Activated T-cell treated with anti-CD3 and anti-CD28 coated beads, Interleukin-2, amount 50 U/mL, for 4 hours (primary cell): Measurements from ENCODE around the gene SREBF1. TPM values are rescaled to one million over a fixed set of nuclear protein-coding genes. Genes with fewer than 3 reads are reported as not detected.

Experiments used
- ATAC-seq, 2 donors: fragments of 200-7000 bp; cut with Tn5 transposase; one replicate each; pipeline ENCODE4 v1.10.0; 2021
- DNase-seq: peaks from one replicate; pipeline ENCODE4 v3.0.0-alpha.2; 2020
- H3K27me3 Mint-ChIP-seq: one replicate; pipeline ENCODE4 v1.8.0; 2021; ENCODE audit warnings: low read depth, mixed read lengths
- H3K36me3 Mint-ChIP-seq: one replicate; pipeline ENCODE4 v1.8.0; 2022; ENCODE audit warnings: mixed read lengths; ENCODE audit not compliant: insufficient read depth
- H3K4me1 Mint-ChIP-seq: one replicate; pipeline ENCODE4 v1.8.0; 2021; ENCODE audit warnings: low read depth, mixed read lengths
- H3K4me3 Mint-ChIP-seq: one replicate; pipeline ENCODE4 v1.8.0; 2021; ENCODE audit warnings: mild to moderate bottlenecking, moderate library complexity, mixed read lengths
- H3K9me3 Mint-ChIP-seq: one replicate; pipeline ENCODE4 v1.8.0; 2021; ENCODE audit warnings: mixed read lengths
- total RNA-seq, 3 donors: library from RNA; stranded (reverse); gene quantifications; one replicate each; pipeline ENCODE4 v1.2.1, GENCODE V29; 2021

Gene SREBF1
- total RNA-seq, 3 donors from 2014 or later, result 34.3 to 44.0 (median 34.6) TPM

DNA sequence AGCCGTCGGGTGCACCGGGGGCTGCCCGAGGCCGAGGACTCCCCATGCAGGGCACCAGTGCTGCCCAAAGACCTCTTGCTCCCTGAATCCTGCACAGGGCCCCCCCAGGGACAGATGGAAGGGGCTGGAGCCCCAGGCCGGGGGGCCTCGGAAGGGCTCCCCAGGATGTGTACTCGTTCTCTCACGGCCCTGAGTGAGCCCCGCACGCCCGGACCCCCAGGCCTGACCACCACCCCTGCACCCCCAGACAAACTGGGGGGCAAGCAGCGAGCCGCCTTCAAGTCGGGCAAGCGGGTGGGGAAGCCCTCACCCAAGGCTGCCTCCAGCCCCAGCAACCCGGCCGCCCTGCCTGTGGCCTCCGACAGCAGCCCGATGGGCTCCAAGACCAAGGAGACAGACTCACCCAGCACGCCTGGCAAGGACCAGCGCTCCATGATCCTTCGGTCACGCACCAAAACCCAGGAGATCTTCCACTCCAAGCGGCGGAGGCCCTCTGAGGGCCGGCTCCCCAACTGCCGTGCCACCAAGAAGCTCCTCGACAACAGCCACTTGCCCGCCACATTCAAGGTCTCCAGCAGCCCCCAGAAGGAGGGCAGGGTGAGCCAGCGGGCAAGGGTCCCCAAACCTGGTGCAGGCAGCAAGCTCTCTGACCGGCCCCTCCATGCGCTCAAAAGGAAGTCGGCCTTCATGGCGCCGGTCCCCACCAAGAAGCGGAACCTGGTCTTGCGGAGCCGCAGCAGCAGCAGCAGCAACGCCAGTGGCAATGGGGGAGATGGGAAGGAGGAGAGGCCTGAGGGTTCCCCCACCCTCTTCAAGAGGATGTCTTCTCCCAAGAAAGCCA lies 40.6 kb downstream of the SREBF1 start:
- no peak for DNase-seq
- Mint-ChIP-seq H3K4me1 (peaks cover 21% of the 10 kb centered on the region), H3K36me3 (no peaks in the 10 kb centered on the region), H3K27me3 (no peaks in the 10 kb centered on the region), H3K9me3 (no peaks in the 10 kb centered on the region), H3K4me3 (no peak overlapping the region)
- no peak for ATAC-seq

DNA sequence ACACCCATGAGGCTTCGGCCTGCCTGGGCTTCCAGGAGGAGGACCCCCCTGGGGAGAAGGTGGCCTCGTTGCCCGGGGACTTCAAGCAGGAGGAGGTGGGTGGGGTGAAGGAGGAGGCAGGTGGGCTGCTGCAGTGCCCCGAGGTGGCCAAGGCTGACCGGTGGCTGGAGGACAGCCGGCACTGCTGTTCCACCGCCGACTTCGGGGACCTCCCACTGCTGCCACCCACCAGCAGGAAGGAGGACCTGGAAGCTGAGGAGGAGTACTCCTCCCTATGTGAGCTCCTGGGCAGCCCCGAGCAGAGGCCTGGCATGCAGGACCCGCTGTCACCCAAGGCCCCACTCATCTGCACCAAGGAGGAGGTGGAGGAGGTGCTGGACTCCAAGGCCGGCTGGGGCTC lies 41.5 kb downstream of the SREBF1 start:
- Mint-ChIP-seq H3K27me3 (no peaks in the 10 kb centered on the region), H3K36me3 (no peaks in the 10 kb centered on the region), H3K9me3 (no peaks in the 10 kb centered on the region), H3K4me1 (peaks cover 21% of the 10 kb centered on the region), H3K4me3 (no peak overlapping the region)
- no peak for DNase-seq
- no peak for ATAC-seq

DNA sequence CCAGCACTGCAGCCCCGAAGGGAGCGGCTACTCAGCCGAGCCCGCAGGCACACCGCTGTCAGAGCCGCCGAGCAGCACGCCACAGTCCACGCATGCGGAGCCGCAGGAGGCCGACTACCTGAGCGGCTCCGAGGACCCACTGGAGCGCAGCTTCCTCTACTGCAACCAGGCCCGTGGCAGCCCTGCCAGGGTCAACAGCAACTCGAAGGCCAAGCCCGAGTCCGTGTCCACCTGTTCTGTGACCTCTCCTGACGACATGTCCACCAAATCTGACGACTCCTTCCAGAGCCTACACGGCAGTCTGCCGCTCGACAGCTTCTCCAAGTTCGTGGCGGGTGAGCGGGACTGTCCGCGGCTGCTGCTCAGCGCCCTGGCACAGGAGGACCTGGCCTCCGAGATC lies 42.4 kb downstream of the SREBF1 start:
- ATAC-seq (no peak), DNase-seq (no peak)
- peaks cover 21% of the 10 kb centered on the region for H3K4me1 Mint-ChIP-seq
- H3K4me3 Mint-ChIP-seq, result no peak overlapping the region
- H3K9me3 Mint-ChIP-seq, result no peaks in the 10 kb centered on the region
- no peaks in the 10 kb centered on the region for H3K36me3 Mint-ChIP-seq
- no peaks in the 10 kb centered on the region for H3K27me3 Mint-ChIP-seq

DNA sequence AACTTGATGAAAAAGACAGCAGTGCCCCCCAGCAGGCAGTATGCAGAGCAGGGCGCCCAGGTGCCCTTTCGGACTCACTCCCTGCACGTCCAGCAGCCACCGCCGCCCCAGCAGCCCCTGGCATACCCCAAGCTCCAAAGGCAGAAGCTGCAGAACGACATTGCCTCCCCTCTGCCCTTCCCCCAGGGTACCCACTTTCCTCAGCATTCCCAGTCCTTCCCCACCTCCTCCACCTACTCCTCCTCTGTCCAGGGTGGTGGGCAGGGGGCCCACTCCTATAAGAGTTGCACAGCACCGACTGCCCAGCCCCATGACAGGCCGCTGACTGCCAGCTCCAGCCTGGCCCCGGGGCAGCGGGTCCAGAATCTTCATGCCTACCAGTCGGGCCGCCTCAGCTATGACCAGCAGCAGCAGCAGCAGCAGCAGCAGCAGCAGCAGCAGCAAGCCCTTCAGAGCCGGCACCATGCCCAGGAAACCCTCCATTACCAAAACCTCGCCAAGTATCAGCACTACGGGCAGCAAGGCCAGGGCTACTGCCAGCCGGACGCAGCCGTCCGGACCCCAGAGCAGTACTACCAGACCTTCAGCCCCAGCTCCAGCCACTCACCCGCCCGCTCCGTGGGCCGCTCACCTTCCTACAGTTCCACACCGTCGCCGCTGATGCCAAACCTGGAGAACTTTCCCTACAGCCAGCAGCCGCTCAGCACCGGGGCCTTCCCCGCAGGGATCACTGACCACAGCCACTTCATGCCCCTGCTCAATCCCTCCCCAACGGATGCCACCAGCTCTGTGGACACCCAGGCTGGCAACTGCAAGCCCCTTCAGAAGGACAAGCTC lies 43.2 kb downstream of the SREBF1 start:
- peaks cover 21% of the 10 kb centered on the region for H3K4me1 Mint-ChIP-seq
- H3K4me3 Mint-ChIP-seq, result peak overlapping the region; percentile 57
- DNase-seq (no peak), ATAC-seq (no peak)
- no peaks in the 10 kb centered on the region for H3K36me3 Mint-ChIP-seq
- no peaks in the 10 kb centered on the region for H3K9me3 Mint-ChIP-seq
- H3K27me3 Mint-ChIP-seq, result no peaks in the 10 kb centered on the region

DNA sequence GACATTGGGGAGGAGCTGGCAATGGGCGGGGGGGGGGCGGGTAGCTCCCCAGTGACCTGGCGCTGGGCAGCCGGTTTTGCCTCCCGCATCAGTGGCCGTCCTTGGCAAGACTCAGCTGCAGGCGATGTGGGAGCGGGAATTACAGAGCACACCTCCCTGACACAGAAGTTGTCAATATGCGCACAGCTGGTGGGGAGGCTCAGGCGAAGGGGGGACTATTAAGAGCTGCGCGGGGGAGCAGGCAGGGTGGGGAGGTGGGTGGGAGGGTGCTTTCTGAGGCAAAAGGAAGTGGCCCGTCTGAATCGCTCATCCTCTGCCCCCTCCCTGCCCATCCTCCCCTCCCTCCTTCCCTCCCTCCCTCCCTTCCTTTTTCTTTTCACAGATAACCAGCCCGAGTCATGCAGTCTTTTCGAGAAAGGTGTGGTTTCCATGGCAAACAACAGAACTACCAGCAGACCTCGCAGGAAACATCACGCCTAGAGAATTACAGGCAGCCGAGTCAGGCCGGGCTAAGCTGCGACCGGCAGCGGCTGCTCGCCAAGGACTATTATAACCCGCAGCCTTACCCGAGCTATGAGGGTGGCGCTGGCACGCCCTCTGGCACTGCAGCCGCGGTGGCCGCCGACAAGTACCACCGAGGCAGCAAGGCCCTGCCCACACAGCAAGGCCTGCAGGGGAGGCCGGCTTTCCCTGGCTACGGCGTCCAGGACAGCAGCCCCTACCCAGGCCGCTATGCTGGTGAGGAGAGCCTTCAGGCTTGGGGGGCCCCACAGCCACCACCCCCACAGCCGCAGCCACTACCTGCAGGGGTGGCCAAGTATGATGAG lies 44.0 kb downstream of the SREBF1 start:
- Mint-ChIP-seq H3K4me1 (peaks cover 21% of the 10 kb centered on the region), H3K36me3 (no peaks in the 10 kb centered on the region), H3K9me3 (no peaks in the 10 kb centered on the region), H3K27me3 (no peaks in the 10 kb centered on the region), H3K4me3 (peak overlapping the region; percentile 33)
- peak; percentile 23 for DNase-seq
- peak; percentile 79 to 88 for ATAC-seq

DNA sequence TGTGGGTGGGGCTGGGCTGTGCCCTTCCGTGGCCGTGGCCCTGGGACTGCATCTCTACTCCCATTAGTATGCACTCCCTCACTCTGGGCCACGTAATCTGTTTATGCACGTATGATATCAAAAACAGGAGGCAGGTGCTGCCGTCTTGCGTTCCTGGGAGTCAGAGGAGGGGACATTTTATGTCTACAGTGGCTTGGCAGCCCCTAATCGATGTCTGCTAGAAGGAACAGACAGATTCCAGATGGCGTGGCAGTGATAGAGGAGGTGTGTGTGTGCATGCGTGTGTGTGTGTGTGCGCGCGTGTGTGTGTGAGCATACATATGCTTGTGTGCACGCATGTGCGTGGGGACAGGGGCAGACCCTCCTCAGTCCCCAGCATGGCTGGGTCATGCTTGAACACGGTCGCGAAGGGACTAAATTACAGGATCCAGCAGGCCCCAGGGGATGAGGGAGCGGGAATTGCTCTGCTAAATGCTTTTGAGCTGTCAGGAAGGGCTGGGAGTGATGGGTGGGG lies 44.7 kb downstream of the SREBF1 start:
- Mint-ChIP-seq H3K36me3 (no peaks in the 10 kb centered on the region), H3K4me1 (peaks cover 21% of the 10 kb centered on the region), H3K9me3 (no peaks in the 10 kb centered on the region), H3K4me3 (no peak overlapping the region), H3K27me3 (no peaks in the 10 kb centered on the region)
- ATAC-seq (peak in 1 of 2 donors; percentile 9), DNase-seq (no peak)

DNA sequence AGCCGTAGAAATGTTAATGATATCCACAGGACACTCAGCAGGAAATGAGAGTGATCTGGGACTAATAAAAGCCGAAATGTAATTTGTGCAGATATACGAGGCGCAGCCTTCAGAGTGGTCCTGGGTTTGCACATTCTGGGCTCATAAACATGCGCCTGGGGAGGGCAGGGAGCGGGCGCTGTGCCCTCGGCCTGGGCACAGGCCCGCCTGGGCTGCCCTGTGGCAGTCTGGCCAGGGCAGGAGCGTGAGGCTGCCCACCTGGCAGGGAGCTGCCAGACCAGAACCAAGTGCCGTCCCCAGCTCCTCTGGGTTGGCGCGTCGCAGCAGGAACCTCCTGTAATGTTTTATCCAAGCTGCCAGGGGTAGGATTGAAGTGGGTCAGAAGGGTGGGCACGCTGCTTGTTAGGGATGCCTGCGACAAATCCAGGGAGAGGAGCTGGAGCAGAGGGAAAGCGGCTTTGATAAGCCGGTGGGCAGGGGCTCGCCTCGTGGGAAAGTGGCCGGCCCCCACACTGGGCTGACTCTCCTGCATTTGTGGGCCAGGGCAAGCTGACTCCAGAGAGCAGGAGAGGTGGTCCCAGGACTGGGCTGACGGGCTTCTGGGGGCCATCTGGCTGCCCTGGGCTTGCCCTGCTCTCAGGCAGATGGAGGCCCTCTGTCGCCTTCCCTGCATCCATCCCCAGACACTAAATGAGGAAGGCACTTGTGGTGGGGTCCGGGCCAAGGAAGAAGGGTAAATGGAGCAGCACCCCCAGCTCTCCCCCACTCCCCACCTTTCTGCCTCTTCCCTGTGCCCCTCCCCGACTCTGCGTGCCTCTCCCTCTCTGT lies 45.9 kb downstream of the SREBF1 start:
- ATAC-seq (no peak), DNase-seq (no peak)
- Mint-ChIP-seq H3K36me3 (no peaks in the 10 kb centered on the region), H3K27me3 (no peaks in the 10 kb centered on the region), H3K4me3 (no peak overlapping the region), H3K9me3 (no peaks in the 10 kb centered on the region), H3K4me1 (peaks cover 21% of the 10 kb centered on the region)

DNA sequence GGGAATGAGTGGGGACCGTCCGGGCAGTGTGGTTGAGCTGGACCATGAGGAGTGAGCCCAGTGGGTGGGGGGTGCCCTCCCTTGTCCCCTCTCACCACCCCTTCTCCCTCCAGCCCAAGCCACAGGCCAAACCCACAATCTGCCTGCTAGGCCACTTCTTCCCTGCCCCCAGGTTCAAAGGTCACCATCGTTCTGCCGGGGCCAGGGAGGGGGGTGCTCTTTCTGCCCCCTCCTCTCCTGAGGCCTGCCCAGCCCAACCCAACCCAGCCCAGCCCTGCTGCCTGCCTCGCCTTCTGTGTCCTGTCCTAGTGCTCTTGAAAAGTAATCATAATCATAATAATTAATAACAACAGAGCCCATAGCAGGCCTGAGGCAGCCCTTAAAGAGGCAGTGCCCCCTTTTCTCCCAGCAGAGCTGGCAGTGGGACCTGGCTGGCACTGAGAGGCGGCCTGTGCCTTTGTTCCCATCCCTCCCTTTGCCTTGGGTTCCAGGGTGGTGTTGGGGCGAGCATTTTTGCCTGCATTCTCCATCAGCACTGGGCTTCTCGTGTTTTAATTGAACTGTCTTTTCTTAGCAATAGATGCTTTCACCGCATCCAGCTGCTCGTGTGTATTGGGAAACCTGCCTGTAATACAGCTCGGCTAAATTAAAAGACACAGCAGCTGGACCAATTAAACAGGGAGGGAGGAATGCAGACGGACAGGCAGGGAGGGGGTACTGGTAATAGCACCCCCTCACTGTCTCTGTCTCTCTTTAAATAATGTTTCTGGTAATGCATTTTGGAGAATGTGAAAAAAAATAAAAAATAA lies 46.8 kb downstream of the SREBF1 start:
- DNase-seq, result no peak
- Mint-ChIP-seq H3K9me3 (no peaks in the 10 kb centered on the region), H3K4me1 (peaks cover 27% of the 10 kb centered on the region), H3K4me3 (no peak overlapping the region), H3K36me3 (no peaks in the 10 kb centered on the region), H3K27me3 (no peaks in the 10 kb centered on the region)
- ATAC-seq, result no peak

DNA sequence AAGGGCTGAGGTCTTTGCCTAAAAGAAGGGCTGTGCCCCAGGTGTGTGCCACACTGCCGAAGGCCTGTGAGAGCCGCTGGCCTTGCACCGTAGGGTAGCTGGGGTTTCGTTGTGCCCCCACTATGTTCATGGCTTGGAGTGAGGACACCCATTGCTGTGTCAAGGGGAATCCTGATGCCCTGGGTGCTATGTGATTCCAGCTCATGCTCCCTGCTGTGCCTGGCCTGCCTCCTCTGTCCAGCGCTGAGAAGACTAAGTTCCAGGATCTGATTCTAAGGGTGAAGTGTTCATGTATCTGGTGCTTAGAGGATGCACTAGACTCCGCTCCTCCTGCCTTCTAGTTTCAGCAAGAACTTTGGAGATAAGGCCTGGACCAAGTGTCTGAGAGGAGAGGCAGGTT lies 47.4 kb downstream of the SREBF1 start:
- DNase-seq (no peak), ATAC-seq (no peak)
- H3K36me3 Mint-ChIP-seq, result no peaks in the 10 kb centered on the region
- H3K4me3 Mint-ChIP-seq, result no peak overlapping the region
- peaks cover 32% of the 10 kb centered on the region for H3K4me1 Mint-ChIP-seq
- no peaks in the 10 kb centered on the region for H3K9me3 Mint-ChIP-seq
- no peaks in the 10 kb centered on the region for H3K27me3 Mint-ChIP-seq

DNA sequence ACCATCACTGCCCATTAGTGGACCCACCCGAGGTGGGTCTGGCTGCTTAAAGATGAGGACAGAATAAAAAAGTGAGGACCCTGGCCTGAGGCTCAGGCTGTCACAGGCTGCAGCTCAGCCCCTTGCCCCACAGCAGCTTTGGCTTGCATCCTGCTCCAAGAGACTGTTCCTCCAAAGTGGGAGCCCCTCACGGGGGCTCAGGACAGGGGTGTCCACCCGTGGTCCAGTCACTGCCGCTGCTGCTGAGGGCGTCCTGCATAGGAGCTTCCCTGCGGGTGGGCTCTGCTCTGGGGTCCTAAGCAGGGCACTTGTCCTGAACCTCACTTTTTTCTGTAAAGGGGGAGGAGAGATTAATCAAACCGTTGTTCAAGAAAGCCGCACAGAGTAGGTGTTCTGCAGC lies 47.8 kb downstream of the SREBF1 start:
- Mint-ChIP-seq H3K36me3 (no peaks in the 10 kb centered on the region), H3K4me1 (peaks cover 35% of the 10 kb centered on the region), H3K27me3 (no peaks in the 10 kb centered on the region), H3K9me3 (no peaks in the 10 kb centered on the region), H3K4me3 (no peak overlapping the region)
- no peak for ATAC-seq
- DNase-seq, result no peak

DNA sequence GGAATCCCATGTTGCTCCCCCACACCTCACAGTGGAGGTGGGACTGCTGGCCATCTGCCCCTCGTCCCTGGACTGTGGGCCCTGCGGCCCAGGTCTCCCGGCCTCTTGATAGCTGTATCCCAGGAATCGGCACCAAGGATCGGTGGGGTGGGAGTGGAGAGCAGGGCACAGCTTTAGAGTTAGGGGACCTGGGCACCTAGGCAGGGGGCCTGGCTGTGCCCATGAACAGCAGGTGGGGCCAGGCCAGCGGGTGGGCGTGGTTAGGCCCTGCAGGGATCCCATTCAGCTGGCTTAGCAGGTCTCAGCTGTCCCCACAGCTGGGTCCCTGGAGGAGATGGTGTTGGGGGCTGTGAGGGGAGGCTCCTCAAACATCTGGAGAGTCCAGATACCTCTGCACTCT lies 49.2 kb downstream of the SREBF1 start:
- H3K27me3 Mint-ChIP-seq, result no peaks in the 10 kb centered on the region
- ATAC-seq, result no peak

DNA sequence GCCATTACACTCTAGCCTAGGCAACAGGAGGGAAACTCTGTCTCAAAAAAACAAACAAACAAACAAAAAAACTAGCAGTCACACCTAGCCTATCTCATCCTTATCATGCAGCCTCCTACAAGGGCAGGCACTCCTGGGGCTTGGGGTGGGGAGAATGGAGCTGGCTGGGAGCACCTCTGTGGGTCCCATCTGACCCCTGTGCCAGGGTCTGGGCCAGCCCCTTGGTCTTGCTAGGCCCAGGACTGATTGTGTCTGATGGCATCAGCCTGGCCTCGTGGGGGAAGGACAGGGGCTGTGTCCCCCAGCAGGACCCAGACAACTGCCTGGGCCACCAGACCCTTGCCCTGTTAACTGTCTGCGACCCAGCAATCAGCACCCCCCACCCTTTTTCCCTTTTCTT lies 49.8 kb downstream of the SREBF1 start:
- Mint-ChIP-seq H3K27me3 (no peaks in the 10 kb centered on the region), H3K4me3 (no peak overlapping the region), H3K36me3 (no peaks in the 10 kb centered on the region), H3K4me1 (peaks cover 21% of the 10 kb centered on the region), H3K9me3 (no peaks in the 10 kb centered on the region)
- no peak for ATAC-seq
- no peak for DNase-seq

More for the DNA sequence above, 49.2 kb downstream of the SREBF1 start:
- Mint-ChIP-seq H3K4me3 (no peak overlapping the region), H3K9me3 (no peaks in the 10 kb centered on the region), H3K36me3 (no peaks in the 10 kb centered on the region), H3K4me1 (peaks cover 26% of the 10 kb centered on the region)
- DNase-seq, result no peak

DNA sequence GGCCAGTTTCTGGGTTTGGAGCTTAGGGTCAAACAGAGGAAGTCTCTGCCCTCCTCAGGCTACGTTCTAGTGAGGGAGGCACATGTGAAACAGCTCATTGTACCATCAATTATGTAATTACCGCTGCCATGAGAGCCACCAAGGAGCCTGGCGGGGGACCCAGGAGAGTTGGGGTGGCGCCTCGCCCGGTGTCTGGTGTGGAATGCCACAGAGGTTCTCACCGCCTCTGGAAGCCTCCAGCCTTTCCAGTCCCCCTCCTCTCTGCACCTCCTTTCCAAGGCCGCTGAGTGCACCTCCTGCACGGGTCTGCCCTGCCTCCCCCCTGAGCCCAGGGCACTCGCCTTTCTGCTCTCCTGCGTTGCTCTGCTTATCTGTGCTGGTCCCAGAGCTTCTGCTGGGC lies 51.4 kb downstream of the SREBF1 start:
- Mint-ChIP-seq H3K4me1 (peaks cover 24% of the 10 kb centered on the region), H3K36me3 (no peaks in the 10 kb centered on the region), H3K27me3 (no peaks in the 10 kb centered on the region), H3K9me3 (no peaks in the 10 kb centered on the region), H3K4me3 (no peak overlapping the region)
- DNase-seq (no peak), ATAC-seq (no peak)
